T47D (cell line): Measurements from ENCODE around the gene ZNF217.
"Not testable (repeated sequence)": the region's sequence is repeated elsewhere in the genome, so short reads cannot be mapped to it uniquely, and the experiment has no call there.

Experiments
- DNase-seq, 2 experiments: peaks; one replicate each; pipeline versions ENCODE4 v3.0.0 to v3.0.0-alpha.2; 2011 to 2012; ENCODE audit warnings: low read depth in 1 of 2, low spot score in 1 of 2
- JUND ChIP-seq: IDR thresholded peaks from 2 replicates; pipeline ENCODE4 v1.6.1; 2012; ENCODE audit warnings: low read depth
- in situ Hi-C: cut with HindIII; loops from 2 replicates; pipeline ENCODE4 v1.10.0; 2016; ENCODE audit warnings: low sequenced_read_pairs, low pct_unique_long_range_greater_than_20kb

The ZNF217 gene

DNA sequence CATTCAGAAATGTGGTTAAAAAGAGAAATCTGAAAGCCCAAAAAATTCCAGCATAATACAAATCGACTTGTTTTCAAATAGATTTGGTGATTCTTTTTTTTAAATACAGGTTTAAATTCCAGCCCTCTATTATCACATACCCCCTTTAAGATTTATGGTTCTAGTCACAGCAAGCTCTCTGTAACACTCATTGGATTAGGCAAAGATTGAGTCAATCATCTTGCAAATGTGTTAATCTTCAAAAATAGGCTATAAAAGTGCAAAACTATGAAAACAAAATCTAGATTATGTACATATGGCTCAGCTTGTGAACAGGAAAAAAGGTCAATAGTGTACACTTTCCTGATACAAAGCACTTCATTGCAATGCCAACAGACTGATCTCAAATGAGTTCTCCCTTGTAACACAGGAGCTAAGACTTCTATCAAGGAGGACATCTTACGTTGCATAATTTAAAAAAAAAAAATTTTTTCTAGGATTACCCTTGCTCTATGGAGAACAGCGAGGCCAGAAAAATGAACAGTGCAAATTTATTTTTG lies 26.2 kb downstream of the ZNF217 start:
- TF ChIP-seq JUND = no peak
- no peak for DNase-seq
- in situ Hi-C loops = no loop called here

DNA sequence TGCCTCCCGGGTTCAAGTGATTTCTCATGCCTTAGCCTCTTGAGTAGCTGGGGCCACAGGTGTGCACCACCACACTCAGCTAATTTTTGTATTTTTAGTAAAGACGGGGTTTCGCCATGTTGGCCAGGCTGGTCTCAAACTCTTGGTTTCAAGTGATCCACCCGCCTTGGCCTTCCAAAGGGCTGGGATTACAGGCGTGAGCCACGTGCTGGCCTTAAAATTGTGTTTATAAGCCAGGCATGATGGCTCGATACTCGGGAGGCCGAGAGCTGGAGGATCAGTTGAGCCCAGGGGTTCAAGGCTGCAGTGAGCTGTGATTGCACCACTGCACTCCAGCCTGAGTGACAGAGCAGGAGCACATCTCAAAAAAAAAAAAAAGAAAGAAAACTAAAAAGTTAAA lies 27.0 kb downstream of the ZNF217 start:
- not testable (repeated sequence) for DNase-seq

DNA sequence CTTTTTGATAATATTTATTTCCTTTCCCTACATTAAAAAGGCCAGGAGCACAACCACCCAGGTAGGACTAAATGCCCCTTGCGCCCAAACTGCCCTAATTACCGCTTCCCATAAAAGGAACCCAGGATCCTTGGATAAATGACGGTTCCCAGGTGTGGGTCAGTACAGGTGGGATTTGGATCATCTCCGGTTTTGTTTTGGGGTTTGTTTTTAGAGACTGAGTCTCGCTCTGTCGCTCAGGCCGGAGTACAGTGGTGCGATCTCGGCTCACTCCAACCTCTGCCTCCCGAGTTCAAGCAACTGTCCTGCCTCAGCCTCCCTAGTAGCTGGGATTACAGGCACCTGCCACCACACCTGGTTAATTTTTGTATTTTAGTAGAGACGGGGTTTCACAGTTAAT lies 28.4 kb downstream of the ZNF217 start:
- DNase-seq = no peak
- no peak for TF ChIP-seq JUND
- in situ Hi-C loops = no loop called here

More for the DNA sequence above, 27.0 kb downstream of the ZNF217 start:
- in situ Hi-C loops = not testable (repeated sequence)

DNA sequence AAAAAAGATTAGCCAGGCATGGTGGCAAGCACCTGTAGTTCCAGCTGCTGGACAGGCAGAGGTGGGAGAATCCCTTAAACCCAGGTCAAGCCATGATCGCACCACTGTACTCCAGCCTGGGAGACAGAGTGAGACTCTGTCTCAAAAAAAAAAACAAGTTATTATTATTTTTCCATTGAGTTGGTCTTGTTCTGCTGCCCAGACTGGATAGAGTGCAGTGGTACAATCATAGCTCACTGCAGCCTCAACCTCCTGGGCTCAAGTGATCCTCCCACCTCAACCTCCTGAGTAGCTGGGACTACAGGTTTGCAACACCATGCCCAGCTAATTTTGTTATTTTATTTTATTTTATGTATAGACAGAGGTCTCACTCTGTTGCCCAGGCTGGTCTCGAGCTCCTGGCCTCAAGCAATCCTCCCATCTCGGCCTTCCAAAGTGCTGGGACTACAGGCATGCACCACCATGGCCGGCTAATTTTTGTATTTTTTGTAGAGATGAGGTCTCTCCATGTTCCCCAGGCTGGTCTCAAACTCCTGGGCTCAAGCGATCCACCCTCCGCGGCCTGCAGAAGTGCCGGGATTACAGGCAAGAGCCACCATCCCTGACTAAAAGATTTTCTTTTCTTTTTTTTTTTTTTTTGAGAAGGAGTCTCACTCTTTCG lies 31.4 kb downstream of the ZNF217 start:
- in situ Hi-C loops, DNase-seq: not testable (repeated sequence)

DNA sequence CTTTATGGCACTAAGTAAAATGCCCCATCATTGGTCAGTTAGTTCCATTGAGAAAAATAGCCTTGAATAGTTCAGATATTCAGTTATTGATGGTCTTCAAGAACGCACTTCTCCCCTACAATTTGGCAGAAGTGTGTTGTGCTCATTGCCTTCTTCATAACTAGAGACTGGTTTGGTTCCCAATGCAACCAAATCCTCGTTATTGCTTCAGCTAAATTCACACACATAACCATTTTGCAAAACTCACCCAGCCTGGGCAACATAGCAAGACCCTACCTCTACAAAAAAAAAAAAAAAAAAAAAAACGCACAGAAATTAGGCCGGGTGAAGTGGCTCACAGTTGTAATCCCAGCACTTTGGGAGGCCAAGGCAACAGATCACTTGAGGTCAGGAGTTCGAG lies 32.1 kb downstream of the ZNF217 start:
- no peak for TF ChIP-seq JUND
- DNase-seq = no peak
- in situ Hi-C loops = no loop called here

DNA sequence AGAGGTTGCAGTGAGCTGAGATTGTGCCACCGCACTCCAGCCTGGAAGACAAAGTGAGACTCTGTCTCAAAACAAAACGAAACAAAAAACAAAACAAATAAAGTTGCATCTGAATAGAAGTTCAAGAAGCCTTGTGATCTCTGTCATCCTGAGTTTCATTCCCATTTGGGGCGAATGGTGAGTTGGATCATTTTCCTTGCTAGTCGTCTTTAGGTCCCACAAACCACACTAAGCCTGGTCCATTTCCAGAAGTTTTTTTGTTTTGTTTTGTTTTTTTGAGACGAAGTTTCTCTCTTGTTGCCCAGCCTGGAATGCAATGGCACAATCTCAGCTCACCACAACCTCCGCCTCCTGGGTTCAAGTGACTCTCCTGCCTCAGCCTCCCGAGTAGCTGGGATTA lies 33.8 kb downstream of the ZNF217 start:
- no peak for DNase-seq
- in situ Hi-C loops = no loop called here
- no peak for TF ChIP-seq JUND

DNA sequence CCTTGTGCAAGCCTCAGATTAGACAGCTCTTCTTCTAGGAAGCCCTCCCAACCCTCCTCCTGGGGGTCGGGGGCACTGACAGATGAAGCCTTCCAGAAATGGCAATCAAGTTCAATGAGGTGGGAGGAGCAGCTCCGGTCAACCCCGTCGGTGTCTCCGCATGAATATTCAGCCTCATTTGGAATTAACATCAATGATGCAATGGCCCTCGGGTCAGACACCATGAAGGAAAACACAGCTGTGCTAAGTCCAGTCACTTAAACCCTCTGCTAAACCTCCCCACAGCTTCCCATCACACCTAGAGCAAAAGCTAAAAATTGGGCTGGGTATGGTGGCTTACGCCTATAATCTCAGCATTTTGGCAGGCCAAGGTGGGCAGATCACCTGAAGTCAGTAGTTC lies 36.5 kb downstream of the ZNF217 start:
- no peak for TF ChIP-seq JUND
- in situ Hi-C loops = no loop called here
- DNase-seq = no peak

DNA sequence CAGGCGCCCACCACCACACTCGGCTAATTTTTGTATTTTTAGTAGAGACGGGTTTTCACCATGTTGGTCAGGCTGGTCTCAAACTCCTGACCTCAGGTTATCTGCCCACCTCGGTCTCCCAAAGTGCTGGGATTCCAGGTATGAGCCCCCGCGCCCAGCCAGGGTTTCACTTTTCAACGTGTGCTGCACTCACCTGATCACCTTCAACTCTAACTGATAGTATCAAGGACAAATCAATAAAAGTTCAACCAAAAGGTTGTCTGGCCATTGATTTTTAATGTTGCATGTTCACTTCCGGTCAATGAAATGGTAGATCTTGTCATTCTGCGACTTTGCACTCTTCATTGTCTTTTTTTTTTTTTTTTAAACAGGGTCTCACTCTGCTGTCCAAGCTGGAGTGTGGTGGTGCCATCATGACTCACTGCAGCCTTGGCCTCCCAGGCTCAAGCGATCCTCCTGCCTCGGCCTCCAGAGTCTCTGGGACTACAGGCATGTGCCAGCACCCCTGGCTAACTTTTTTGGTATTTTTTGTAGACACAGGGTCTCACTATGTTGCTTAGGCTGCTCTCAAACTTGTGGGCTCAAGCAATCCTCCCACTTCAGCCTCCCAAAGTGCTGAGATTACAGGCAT lies 37.3 kb downstream of the ZNF217 start:
- in situ Hi-C loops = no loop called here
- DNase-seq = no peak
- TF ChIP-seq JUND = no peak

DNA sequence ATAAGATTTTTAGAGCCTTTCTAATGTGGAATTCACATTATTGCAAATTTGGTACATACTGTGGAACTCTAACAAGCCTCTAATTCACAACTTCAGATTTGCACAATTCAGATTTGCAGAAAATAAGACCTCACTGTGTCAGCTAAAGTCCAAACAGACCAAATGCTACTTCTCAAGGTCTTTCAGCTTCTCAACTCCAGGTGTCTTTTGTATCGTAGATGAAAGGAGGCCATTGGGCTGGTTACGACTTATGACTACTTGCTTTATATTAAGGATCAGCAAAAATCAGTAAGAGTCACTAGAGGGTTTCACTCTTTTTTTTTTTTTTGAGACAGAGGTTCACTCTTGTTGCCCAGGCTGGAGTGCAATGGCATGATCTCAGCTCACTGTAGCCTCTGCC lies 37.8 kb downstream of the ZNF217 start:
- in situ Hi-C loops = no loop called here

DNA sequence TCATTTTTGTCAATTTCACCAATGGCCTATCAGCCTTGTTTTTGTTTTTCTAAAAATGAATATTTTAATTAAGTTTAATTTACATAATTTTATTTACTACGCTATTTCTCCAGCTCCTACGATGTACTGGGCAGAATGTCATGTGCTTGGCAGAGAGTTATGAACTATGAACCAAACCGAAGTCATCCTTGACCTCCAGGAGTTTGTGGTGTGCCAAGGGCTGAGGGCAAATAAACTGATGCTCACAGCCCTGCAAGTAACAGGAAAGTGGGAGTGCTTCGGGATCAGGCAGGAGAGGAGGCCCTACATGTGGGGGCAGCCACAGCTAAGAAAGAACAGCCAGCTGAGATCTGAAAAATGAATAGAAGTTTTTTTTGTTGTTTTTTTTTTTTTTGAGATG lies 38.6 kb downstream of the ZNF217 start:
- no peak for DNase-seq
- no peak for TF ChIP-seq JUND
- in situ Hi-C loops = no loop called here

More for the DNA sequence above, 37.8 kb downstream of the ZNF217 start:
- DNase-seq = no peak
- no peak for TF ChIP-seq JUND

DNA sequence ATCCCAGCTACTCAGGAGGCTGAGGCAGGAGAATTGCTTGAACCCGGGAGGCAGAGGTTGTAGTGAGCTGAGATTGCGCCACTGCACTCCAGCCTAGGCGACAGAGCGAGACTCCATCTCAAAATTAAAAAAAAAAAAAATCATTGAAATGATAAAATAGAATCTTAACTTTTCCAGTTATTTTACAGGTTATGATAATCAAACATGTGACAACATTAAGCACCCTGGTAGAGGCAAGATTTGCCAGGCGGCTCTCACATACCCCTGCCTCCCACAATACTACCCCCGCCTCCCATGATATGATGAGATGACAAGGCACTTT lies 41.1 kb downstream of the ZNF217 start:
- DNase-seq, in situ Hi-C loops: not testable (repeated sequence)

DNA sequence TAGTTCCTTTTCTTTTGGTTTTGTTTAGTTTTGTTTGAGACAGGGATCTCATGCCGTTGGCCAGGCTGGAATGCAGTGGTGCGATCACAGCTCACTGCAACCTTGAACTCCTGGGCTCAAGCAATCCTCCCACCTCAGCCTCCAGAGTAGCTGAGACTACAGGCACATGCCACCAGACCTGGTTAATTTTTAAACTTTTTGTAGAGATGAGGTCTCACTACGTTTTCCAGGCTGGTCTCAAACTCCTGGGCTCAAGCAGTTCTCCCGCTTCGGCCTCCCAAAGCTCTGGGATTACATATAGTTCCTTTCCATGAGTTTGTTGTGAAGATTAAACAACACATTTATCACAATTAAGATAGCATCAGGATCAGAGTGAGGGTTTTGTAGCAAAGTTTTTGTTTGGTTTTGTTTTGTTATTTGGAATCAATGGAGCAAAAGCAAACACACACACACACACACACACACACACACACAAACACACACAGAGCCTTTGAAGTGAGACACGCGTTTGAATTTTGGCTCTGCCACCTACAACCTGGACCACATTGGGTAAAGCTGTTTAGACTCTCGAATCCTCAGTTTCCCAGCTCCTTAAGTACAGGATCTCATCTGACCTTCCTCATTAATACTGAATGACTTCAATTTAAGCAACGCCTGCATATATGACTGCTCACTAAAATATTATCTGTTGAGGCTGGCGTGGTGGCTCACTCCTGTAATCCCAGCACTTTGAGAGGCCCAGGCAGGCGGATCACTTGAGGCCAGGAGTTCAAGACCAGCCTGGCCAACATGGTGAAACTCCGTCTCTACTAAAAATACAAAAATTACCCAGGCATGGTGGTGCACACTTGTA lies 41.7 kb downstream of the ZNF217 start:
- in situ Hi-C loops, DNase-seq: not testable (repeated sequence)
